GM12872 (cell line): Measurements from ENCODE around the gene CRYBA1.

Experiments
- TF ChIP-seq, protein P1 (sequence below): IDR thresholded peaks from 3 replicates; pipeline ENCODE4 v1.5.1; 2011; ENCODE audit warnings: low read depth, mild to moderate bottlenecking, low read length, moderate library complexity; ENCODE audit not compliant: insufficient read depth

CRYBA1 gene

DNA sequence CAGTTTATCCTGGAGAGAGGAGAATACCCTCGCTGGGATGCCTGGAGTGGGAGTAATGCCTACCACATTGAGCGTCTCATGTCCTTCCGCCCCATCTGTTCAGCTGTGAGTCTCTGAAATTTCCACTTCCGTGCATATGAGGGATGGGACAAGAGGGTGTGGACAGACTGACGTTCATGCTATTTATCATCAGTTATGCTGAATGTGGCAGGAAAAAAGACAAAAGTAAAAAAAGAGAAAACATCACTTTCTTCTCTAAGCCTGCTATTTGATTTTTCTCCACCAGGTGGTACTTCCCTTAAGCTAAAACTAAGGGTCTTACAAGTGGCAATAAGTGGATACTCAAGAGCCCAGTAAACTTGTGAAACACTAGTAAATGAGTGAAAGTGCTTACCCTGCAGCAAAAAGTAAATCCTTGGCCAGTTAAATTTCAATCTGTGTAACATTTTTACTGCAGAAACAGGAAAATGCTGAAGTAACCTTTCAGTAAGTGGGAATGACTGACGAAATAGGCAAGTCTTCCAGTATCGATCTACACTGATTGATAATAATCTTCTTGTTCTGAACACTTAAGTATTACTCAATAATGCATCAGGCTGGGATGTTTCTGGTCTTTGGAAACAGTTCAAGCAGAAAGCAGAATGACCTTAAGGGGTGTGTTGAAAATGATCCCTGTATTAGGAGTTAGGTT is 5.6 kb downstream of the CRYBA1 start:
- TF ChIP-seq, protein P1, sequence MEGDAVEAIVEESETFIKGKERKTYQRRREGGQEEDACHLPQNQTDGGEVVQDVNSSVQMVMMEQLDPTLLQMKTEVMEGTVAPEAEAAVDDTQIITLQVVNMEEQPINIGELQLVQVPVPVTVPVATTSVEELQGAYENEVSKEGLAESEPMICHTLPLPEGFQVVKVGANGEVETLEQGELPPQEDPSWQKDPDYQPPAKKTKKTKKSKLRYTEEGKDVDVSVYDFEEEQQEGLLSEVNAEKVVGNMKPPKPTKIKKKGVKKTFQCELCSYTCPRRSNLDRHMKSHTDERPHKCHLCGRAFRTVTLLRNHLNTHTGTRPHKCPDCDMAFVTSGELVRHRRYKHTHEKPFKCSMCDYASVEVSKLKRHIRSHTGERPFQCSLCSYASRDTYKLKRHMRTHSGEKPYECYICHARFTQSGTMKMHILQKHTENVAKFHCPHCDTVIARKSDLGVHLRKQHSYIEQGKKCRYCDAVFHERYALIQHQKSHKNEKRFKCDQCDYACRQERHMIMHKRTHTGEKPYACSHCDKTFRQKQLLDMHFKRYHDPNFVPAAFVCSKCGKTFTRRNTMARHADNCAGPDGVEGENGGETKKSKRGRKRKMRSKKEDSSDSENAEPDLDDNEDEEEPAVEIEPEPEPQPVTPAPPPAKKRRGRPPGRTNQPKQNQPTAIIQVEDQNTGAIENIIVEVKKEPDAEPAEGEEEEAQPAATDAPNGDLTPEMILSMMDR = peak; percentile 48; the same call in 2 of the 3 replicates

DNA sequence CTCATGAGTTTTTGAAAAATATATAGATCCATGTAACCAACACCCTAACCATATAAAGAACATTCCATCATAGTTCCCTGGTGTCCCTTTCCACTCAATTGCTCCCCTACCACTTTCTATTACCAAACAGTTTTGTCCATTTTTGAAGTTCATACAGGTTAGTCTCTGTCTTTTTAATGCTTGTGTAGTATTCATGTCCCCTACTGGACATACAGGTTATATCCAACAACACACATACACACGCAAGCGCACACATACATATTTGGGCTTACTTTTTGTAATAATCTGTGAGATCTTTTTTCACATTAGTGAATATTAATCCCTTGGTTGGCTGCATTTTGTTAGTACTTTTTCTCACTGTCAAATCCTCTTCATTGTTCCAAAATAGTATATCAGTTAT is 6.4 kb downstream of the CRYBA1 start:
- TF ChIP-seq, protein P1 = no peak

DNA sequence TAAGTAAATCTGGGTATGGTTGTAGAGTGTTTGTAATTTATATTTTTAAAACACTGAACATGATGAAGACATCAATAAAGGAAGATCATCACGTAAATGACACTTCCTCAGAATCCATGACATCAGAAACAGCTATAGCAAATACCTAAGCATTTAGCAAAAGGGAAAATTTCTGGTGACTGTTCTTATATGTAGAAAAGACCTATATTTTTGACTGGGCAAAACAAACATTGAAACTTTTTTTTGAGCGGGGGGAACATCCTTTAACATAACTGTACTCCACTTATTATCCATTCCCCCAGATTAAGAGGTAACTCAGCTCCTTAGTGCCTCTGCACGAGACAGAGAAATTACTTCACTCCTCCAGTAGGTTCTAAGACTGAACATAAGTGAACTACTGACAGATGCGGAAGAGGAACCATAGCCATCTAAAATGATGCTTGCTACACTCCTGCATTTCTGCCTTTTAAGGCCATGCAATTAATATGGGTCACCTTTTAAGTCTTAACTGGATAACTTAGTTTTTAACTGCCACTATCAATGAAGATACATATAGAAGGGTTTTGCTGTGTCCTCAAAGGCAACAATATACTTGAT is 9.4 kb downstream of the CRYBA1 start:
- TF ChIP-seq, protein P1 = no peak

DNA sequence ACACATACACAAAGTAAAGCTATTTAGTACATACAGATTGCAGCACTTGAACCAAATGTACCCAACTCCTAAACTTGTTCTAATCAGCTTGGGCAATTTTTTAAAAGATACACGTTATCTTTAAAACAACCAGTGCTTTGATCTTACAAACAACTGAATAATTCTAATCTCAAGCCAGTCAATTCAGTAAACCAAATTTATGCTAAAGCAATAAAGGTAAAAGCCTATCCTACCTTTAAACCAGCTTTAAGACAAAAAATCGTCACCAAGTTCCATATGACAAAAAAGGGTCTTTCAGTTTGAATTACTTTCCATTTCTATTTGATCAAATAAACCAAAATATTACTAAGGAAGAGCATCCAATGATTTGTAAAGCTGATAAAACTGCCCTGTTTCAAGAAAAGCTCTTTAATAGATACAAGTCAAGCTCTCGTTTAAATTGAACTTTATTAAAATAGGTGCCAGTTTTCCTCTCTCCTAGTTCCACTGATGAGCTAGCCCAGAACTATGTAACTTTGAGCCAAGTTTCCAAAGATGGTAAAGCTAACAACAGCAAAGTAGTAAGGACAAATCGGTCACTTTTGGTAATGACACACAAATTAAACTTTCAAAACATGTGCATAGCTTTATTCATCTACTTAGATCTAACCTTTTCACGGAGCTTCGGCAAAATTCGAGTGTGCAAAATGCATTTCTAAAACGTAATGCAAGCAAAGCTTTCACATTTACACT is 10.2 kb downstream of the CRYBA1 start:
- TF ChIP-seq, protein P1 = no peak

DNA sequence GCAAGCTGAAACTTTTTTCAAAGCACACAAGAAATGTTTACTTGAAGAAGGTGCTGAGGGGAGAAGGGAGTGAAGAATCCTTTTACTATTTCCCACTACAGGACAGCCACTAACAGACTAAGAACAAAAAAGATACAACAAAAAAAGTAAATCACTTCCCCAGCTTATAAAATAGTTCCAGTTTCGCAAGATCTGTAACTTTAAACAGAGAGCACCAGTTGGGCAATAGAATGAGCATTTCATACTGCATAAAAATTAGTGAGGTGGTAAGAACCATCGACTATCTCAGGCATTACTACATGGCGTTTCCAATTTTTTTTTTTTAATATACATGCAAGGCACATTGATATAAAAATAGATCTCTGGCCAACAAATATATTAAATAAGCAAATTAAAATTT is 11.1 kb downstream of the CRYBA1 start:
- TF ChIP-seq, protein P1 = no peak

DNA sequence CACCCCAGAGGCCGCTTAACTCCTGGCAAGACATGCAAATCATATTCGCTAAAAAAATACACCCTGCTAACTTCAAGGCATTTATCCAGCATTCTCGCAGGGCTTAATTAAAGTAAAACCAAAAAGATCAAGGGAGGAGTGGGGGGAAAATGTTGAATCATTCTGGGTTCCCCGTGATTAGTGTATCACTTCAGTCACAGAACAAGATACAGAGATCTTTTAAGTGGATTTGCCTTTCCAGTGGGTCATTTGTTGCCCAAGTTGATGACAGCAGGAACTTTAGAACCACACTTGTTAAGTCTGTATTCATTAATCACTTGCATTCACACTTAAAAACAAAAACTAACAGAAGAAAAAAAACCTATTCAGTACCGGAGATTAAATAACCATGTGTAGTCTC is 17.3 kb downstream of the CRYBA1 start:
- TF ChIP-seq, protein P1 = no peak

DNA sequence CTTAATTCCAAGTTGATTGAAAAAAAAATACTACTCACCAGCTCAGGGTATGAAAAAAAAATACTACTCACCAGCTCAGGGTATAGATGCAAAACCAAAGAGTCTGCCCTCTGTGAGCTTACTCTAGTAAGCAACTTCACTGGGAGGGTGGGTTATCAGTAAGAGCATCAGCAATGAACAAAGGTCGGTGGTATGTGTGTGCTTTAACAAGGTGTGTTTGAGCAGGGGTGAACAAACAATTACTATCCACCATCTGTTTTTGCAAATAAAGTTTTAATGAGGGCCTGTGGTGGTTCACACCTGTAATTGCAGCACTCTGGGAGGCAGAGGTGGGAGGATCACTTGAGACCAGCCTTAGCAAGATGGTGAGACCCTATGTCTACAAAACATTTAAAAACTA is 27.3 kb downstream of the CRYBA1 start:
- TF ChIP-seq, protein P1 = no peak
